Fibroblast of mammary gland (primary cell): ENCODE results near the gene TBC1D14.

Experiments
- DNase-seq: peaks from one replicate; pipeline ENCODE4 v3.0.0-alpha.2; 2010; ENCODE audit warnings: low read depth
- H3K4me3 ChIP-seq: 2 replicates; pipeline ENCODE4 v1.5.1; 2011; ENCODE audit warnings: low read depth, mild to moderate bottlenecking, low read length, moderate library complexity; ENCODE audit not compliant: control insufficient read depth
- CTCF ChIP-seq: conservative IDR thresholded peaks from 2 replicates; pipeline ENCODE4 v1.5.1; 2011; ENCODE audit warnings: low read depth, low read length, inconsistent platforms; ENCODE audit not compliant: control insufficient read depth, insufficient read depth

TBC1D14 gene

GRCh38 chr4:7040765-7041164 lies 131.1 kb downstream of the TBC1D14 start:
- DNase-seq = no peak
- TF ChIP-seq CTCF = no peak
- H3K4me3 ChIP-seq = no peak overlapping the region

GRCh38 chr4:7041246-7041645 lies 131.6 kb downstream of the TBC1D14 start:
- no peak overlapping the region for H3K4me3 ChIP-seq
- no peak for DNase-seq
- no peak for TF ChIP-seq CTCF

- DNase-seq = no peak
- H3K4me3 ChIP-seq = peak overlapping the region; percentile 67
- TF ChIP-seq CTCF = no peak
These were observed 132.3 kb downstream of the TBC1D14 start for GRCh38 chr4:7041801-7042502.

DNA sequence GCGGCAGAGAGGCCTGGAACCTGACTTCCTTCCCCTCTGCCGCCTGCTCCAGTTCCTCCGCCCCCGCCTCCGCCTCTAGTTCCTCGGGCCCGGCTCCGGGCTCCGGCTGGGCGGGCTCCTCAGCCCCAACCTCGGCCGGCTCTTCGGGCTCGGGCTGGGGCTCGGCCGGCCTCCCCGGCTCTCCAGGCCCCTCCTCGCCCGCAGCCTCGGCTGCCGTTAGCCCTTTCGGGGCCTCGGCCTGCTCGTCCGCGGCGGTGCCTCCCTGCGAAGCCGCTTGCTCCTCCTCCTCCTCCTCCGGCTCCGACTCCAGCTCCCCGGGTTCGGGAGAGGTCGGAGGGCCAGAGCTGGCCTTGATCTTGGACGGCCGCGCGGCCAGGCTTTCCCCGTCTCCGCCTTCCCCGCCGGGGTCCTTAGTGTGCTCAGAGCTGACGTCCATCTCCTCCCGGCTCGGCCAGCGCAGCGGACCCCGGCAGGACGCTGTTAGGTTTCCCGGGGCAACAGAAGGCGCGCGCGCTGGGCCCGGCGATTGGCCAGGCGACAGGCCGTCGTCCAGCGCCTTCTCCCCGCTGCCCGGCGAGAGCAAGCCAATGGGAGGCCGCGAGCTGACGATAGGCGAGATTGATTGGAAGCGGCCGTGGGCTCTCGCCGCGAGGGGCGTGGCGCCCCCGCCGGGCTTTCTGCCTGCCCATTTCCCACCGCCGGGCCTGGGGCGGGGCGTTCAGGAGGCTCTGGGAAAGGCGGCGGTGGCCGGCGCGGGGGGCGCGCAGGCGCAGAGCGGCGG lies 133.1 kb downstream of the TBC1D14 start:
- H3K4me3 ChIP-seq = peak overlapping the region; percentile 67
- no peak for TF ChIP-seq CTCF
- DNase-seq = peak; percentile 95

DNA sequence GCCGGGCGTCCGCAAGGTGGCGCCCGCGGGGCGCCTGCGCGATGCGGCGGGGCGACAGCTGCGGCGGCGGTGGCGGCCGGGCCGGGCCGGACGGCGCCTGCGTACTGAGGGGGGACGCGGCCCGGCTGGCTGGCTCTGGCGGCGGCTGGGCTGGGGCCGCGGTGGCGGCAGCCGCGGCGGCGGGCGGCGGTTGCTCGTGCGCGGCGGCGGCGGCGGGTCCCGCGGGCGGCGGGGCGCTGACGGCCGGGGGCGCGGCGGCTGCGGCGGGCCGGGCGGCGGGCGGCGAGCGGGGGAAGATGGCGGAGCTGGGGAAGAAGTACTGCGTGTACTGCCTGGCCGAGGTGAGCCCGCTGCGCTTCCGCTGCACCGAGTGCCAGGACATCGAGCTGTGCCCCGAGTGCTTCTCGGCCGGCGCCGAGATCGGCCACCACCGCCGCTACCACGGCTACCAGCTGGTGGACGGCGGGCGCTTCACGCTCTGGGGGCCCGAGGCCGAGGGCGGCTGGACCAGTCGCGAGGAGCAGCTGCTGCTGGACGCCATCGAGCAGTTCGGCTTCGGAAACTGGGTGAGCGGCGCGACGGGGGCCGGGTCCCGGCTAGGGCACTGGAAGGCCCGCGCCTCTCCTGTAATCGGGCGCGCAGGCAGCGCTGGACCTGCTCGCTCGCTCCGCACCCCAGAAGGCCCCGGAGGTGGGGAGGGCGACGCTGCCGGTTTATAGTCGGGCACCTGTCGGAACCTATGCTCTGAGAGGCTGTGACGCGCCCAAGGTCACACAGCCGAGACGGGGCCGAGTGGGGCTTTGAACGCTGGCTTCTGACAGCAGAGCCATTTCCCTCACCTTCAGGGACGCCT lies 133.9 kb downstream of the TBC1D14 start, which contains the start of gene TADA2B:
TADA2B (plus strand) TSS at position 89 of the 853 bp plus-strand sequence; CDS start at position 297, 208 bp downstream.
- H3K4me3 ChIP-seq = peak within 1 kb of the TSS; percentile 78
- TF ChIP-seq CTCF = no peak
- DNase-seq = peak; percentile 34

DNA sequence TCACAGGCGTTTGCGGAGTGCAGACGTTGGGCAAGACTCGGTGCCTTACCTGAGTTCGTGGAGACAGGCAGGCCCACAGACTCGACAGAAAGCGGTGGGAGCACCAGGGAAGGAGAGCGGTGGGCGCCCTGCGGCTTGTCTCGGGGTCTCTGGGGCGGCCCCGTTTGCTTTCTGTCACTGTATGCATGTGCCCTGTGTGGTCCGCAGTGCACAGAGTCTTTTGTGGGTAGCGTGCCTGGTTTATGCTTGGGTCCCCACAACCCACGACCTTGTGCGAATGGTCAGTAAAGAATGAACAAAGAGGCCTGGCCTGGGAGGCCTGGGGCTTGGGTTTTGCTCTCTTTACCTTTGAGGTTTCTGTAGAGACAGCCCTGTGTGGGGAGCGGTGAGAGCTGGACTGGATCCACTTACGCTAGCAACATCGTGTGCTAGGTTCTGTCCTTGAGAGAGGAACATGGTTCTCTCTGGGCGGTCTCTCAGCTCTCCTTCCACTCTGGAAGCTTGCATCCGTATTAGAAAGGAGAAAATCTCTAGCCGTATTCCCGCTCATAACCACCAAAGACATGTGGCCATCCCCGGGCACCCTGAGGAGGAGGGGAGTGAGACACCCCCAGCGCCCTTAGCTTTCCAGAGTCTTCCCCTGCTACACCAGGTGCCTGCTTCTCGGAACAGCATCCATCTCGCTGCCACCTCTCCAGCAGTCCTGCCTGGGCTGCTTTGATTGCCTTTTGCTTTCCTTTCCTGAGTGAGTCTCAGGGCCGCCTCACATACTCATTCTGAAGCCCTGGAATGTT lies 134.7 kb downstream of the TBC1D14 start:
- peak; percentile 12 for DNase-seq
- no peak for TF ChIP-seq CTCF
- peak overlapping the region; percentile 78 for H3K4me3 ChIP-seq
